Activated naive CD4-positive, alpha-beta T cell treated with Interleukin-2 at 50 U/mL for 16 hours (primary cell): Measurements from ENCODE around the gene SEC24C.
A peak's percentile ranks its signal among the peaks of the same experiment; 100 is the strongest.
"Not testable (repeated sequence)": the region's sequence is repeated elsewhere in the genome, so short reads cannot be mapped to it uniquely, and the experiment has no call there.

ENCODE experiments used
- DNase-seq: peaks from one replicate; pipeline ENCODE4 v3.0.0-alpha.2; 2020

Gene SEC24C

GRCh38 chr10:73731588-73732375, 12.4 kb upstream of the SEC24C start:
- no peak for DNase-seq

GRCh38 chr10:73732426-73732825, 11.7 kb upstream of the SEC24C start:
- DNase-seq = no peak

GRCh38 chr10:73732931-73733623, 11.1 kb upstream of the SEC24C start:
- DNase-seq = no peak

- no peak for DNase-seq
Measured at GRCh38 chr10:73734028-73734720, 10.0 kb upstream of the SEC24C start.

GRCh38 chr10:73734796-73735305, 9.3 kb upstream of the SEC24C start:
- no peak for DNase-seq

GRCh38 chr10:73740501-73741254, 3.5 kb upstream of the SEC24C start:
- not testable (repeated sequence) for DNase-seq

GRCh38 chr10:73742454-73742734, 1.8 kb upstream of the SEC24C start:
- DNase-seq = no peak

- no peak for DNase-seq
Measured at GRCh38 chr10:73743327-73743904, 756 bp upstream of the SEC24C start.

- DNase-seq = peak; percentile 71
Measured at GRCh38 chr10:73744664-73744975, 448 bp downstream of the SEC24C start.

GRCh38 chr10:73746721-73747120, 2.5 kb downstream of the SEC24C start:
- DNase-seq = no peak

GRCh38 chr10:73750819-73751218, 6.6 kb downstream of the SEC24C start:
- no peak for DNase-seq

- no peak for DNase-seq
Measured at GRCh38 chr10:73756183-73756582, 12.0 kb downstream of the SEC24C start.

GRCh38 chr10:73758704-73759511, 14.7 kb downstream of the SEC24C start:
- no peak for DNase-seq

- DNase-seq = peak; percentile 36
Measured at GRCh38 chr10:73759512-73760115, 15.4 kb downstream of the SEC24C start.

- no peak for DNase-seq
Measured at GRCh38 chr10:73761781-73762180, 17.6 kb downstream of the SEC24C start.

- no peak for DNase-seq
Measured at GRCh38 chr10:73762915-73763314, 18.7 kb downstream of the SEC24C start.

GRCh38 chr10:73763343-73763742, 19.2 kb downstream of the SEC24C start:
- no peak for DNase-seq

GRCh38 chr10:73765066-73765465, 20.9 kb downstream of the SEC24C start:
- no peak for DNase-seq

- peak; percentile 68 for DNase-seq
Measured at GRCh38 chr10:73768881-73769280, 24.7 kb downstream of the SEC24C start.

GRCh38 chr10:73769396-73769795, 25.2 kb downstream of the SEC24C start:
- DNase-seq = no peak

GRCh38 chr10:73771722-73772280, 27.6 kb downstream of the SEC24C start:
- no peak for DNase-seq
